Forelimb muscle (tissue), 1 donor: Measurements from ENCODE around the gene ZCCHC7. TPM values are rescaled to one million over a fixed set of nuclear protein-coding genes. Genes with fewer than 3 reads are reported as not detected.
"Not testable (repeated sequence)": the region's sequence is repeated elsewhere in the genome, so short reads cannot be mapped to it uniquely, and the experiment has no call there.

Source experiments
- DNase-seq: peaks from one replicate; pipeline ENCODE4 v3.0.0-alpha.2; 2013; ENCODE audit warnings: low read depth
- polyA plus RNA-seq: library from polyadenylated mRNA; unstranded; fragments of 120-200 nt; gene quantifications from one replicate; pipeline ENCODE4 v1.2.1, GENCODE V29; 2013; ENCODE audit not compliant: insufficient read length

ZCCHC7 gene
- 12.3 TPM for polyA plus RNA-seq

GRCh38 chr9:37119907-37120842, at the start of gene ZCCHC7:
Gene ZCCHC7 (plus strand): TSS chr9:37120574.
- peak; percentile 86 for DNase-seq

- not testable (repeated sequence) for DNase-seq
Measured at GRCh38 chr9:37074790-37075189, 45.6 kb upstream of the ZCCHC7 start.

- peak; percentile 83 for DNase-seq
Measured at GRCh38 chr9:37079370-37080164, 40.8 kb upstream of the ZCCHC7 start.

- not testable (repeated sequence) for DNase-seq
Measured at GRCh38 chr9:37080165-37080628, 40.2 kb upstream of the ZCCHC7 start.

- not testable (repeated sequence) for DNase-seq
Measured at GRCh38 chr9:37081507-37081906, 38.9 kb upstream of the ZCCHC7 start.

GRCh38 chr9:37082214-37082765, 38.1 kb upstream of the ZCCHC7 start:
- no peak for DNase-seq

- no peak for DNase-seq
Measured at GRCh38 chr9:37083654-37084053, 36.7 kb upstream of the ZCCHC7 start.

- DNase-seq = no peak
Measured at GRCh38 chr9:37085233-37085632, 35.1 kb upstream of the ZCCHC7 start.

GRCh38 chr9:37092714-37093295, 27.6 kb upstream of the ZCCHC7 start:
- DNase-seq = not testable (repeated sequence)

GRCh38 chr9:37094751-37095150, 25.6 kb upstream of the ZCCHC7 start:
- DNase-seq = no peak

- no peak for DNase-seq
Measured at GRCh38 chr9:37096628-37097027, 23.7 kb upstream of the ZCCHC7 start.

GRCh38 chr9:37097294-37097693, 23.1 kb upstream of the ZCCHC7 start:
- no peak for DNase-seq

GRCh38 chr9:37100327-37100726, 20.0 kb upstream of the ZCCHC7 start:
- DNase-seq = no peak

GRCh38 chr9:37100741-37101140, 19.6 kb upstream of the ZCCHC7 start:
- no peak for DNase-seq

GRCh38 chr9:37102486-37102885, 17.9 kb upstream of the ZCCHC7 start:
- no peak for DNase-seq

GRCh38 chr9:37104183-37104889, 16.0 kb upstream of the ZCCHC7 start:
- DNase-seq = no peak

GRCh38 chr9:37105234-37105633, 15.1 kb upstream of the ZCCHC7 start:
- DNase-seq = no peak

- no peak for DNase-seq
Measured at GRCh38 chr9:37107701-37108100, 12.7 kb upstream of the ZCCHC7 start.

- DNase-seq = not testable (repeated sequence)
Measured at GRCh38 chr9:37114442-37114841, 5.9 kb upstream of the ZCCHC7 start.

GRCh38 chr9:37117956-37118355, 2.4 kb upstream of the ZCCHC7 start:
- DNase-seq = no peak

GRCh38 chr9:37119360-37119759, 1.0 kb upstream of the ZCCHC7 start:
- no peak for DNase-seq
